GM18909 (cell line): ENCODE measurements around the gene TRIM46.
"Not testable (repeated sequence)": the region's sequence is repeated elsewhere in the genome, so short reads cannot be mapped to it uniquely, and the experiment has no call there.

Experiments
- ATAC-seq: cut with Tn5 transposase; IDR thresholded peaks from one replicate; pipeline ENCODE4 v1.9.1; 2021; ENCODE audit warnings: mild to moderate bottlenecking; ENCODE audit not compliant: unreplicated experiment, poor library complexity

Gene TRIM46

DNA sequence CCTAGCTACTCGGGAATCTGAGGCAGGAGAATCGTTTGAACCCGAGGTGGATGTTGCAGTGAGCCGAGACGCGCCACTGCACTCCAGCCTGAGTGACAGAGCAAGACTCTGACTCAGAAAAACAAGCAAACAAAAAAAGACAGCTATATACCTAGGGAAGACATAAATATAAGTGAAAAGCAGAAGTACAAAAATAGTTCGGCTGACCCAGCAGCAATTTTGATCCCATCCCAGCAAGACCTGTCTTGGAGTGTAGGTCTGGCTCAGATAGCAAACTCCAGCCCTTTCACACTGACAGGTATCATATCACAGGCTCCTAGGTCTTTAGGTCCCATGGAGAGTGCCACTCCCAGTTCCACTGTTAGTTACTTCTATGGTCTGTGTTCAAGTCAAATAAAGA is 49.4 kb downstream of the TRIM46 start:
- no peak for ATAC-seq

GRCh38 chr1:155225404-155225759 is 51.7 kb downstream of the TRIM46 start:
- not testable (repeated sequence) for ATAC-seq

GRCh38 chr1:155226188-155226909 is 52.7 kb downstream of the TRIM46 start:
- peak; percentile 37 for ATAC-seq

- peak; percentile 35 for ATAC-seq
Measured at GRCh38 chr1:155226910-155227260, 53.2 kb downstream of the TRIM46 start.

DNA sequence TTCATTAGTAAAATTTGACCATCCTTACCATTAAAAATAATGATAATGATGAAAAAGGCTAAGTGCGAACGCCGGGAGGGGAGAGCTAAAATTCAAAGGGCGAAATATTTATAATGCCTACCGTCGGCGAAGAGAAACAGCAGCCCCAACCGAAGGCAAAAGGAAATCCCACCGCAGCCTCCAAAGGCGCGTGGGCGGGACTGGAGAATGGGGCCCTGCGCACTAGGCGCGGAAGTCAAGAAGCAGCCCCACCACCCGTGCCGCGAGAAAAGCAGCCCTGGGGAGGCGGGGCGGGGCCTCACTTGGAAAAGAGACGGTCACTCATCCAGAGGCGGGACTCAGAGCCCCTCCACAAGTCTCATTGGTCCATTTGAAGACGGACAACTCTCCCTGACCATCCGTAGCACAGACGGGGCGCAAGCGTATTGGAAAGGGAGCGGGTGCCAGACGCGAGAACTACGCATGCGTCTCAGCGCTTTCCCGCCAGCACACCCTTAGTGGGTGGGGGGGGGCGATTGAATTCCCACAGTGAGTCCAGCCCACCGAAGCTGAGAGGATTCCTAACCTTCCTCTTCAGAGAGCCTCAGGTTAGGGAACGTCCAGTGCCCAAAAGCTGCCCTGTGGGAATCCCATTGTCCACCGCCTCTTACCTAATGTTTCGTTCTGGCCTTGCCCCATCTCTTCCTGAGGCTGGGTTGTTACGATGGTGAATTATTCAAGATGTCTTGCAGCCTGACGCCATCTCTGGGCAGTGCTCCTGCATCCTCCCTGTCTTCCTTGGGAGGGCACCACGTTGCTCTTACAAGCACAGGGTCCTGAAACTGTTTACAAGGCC is 53.8 kb downstream of the TRIM46 start:
- peak; percentile 91 for ATAC-seq

GRCh38 chr1:155228096-155228427 is 54.4 kb downstream of the TRIM46 start:
- ATAC-seq: no peak

DNA sequence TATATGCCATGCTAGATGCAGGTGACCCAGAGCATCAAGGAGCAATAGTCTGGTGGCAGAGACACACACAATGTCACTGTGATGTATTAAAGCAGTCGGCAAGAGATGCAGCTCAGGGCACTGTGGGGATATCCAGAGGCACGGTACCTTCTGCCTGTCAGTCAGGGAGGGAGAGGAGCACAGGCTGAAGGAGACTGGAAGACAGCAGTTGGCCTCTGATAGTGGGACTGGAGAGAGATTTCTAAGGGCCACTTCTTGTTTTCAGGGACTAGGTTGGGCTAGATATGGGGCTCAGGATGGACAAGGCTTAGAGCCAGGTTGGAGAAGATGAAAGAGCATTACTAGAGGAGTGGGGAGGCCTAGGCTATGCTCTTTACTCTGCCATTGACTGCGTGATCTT is 57.7 kb downstream of the TRIM46 start:
- not testable (repeated sequence) for ATAC-seq

GRCh38 chr1:155232001-155232978 is 58.6 kb downstream of the TRIM46 start:
- ATAC-seq: not testable (repeated sequence)

DNA sequence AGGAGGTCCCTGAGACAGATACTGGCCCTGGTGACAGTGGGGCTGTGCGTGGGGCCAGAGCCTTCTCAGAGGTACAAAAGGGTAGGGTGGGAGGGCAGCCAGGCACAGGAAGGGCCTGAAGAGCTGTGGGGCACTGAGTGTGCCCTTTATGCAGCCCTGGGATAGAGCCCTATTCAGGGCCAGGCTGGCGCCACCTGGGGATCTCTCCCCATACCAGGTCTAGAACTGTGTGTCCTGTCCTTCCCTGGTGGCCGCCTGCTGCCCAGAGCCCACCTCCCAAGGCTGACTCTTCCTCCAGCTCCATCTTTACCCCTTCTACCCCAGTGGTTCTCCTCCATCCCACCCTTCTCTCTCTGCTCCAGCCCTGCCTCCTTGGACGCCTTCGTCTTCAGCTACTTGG is 59.9 kb downstream of the TRIM46 start:
- ATAC-seq: not testable (repeated sequence)
